ENCODE measurements around the gene PARP4.
"Not testable (repeated sequence)": the region's sequence is repeated elsewhere in the genome, so short reads cannot be mapped to it uniquely, and the experiment has no call there.

The PARP4 gene

DNA sequence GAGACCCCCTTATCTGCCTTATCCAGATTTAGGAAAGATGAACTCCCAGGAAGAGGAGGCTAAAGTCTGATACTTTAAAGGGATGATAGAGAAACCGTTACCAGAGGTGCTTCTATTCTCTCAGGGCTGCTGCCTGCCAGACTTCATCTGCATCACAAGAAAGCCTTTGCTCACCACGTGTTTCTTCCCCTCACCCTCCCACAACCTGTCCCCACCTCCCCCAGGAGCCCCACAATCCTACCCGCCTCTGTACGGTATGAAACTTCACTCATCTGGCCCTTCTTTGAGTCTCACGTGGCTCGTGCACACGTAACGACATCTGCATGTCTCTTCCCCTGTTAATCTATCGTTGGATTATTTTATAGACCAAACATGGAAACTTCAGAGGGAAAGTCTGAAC is 67.7 kb downstream of the PARP4 start:
- H3K27ac Mint-ChIP-seq; H3K4me3 Mint-ChIP-seq; H3K9me3 Mint-ChIP-seq; H3K4me1 Mint-ChIP-seq (ENCODE audit: low read depth); H3K27me3 Mint-ChIP-seq (ENCODE audit: low read depth): not testable (repeated sequence)
- H3K36me3 Mint-ChIP-seq (ENCODE audit: low read depth) = peaks cover 49% of the 10 kb centered on the region

GRCh38 chr13:24443366-24443765 is 69.2 kb downstream of the PARP4 start:
- H3K27me3 Mint-ChIP-seq (ENCODE audit: low read depth) = no peaks in the 10 kb centered on the region
- no peak overlapping the region for H3K27ac Mint-ChIP-seq
- H3K4me1 Mint-ChIP-seq (ENCODE audit: low read depth) = no peaks in the 10 kb centered on the region
- no peak overlapping the region for H3K4me3 Mint-ChIP-seq
- H3K9me3 Mint-ChIP-seq = no peaks in the 10 kb centered on the region
- H3K36me3 Mint-ChIP-seq (ENCODE audit: low read depth) = peaks cover 45% of the 10 kb centered on the region

GRCh38 chr13:24426045-24426444 is 86.5 kb downstream of the PARP4 start:
- not testable (repeated sequence) for H3K4me3 Mint-ChIP-seq; H3K27ac Mint-ChIP-seq; H3K27me3 Mint-ChIP-seq (ENCODE audit: low read depth); H3K4me1 Mint-ChIP-seq (ENCODE audit: low read depth); H3K9me3 Mint-ChIP-seq
- peaks cover 48% of the 10 kb centered on the region for H3K36me3 Mint-ChIP-seq (ENCODE audit: low read depth)

GRCh38 chr13:24419668-24420067 is 92.9 kb downstream of the PARP4 start:
- not testable (repeated sequence) for H3K4me3 Mint-ChIP-seq; H3K27me3 Mint-ChIP-seq (ENCODE audit: low read depth); H3K9me3 Mint-ChIP-seq; H3K4me1 Mint-ChIP-seq (ENCODE audit: low read depth); H3K27ac Mint-ChIP-seq
- peaks cover 35% of the 10 kb centered on the region for H3K36me3 Mint-ChIP-seq (ENCODE audit: low read depth)

DNA sequence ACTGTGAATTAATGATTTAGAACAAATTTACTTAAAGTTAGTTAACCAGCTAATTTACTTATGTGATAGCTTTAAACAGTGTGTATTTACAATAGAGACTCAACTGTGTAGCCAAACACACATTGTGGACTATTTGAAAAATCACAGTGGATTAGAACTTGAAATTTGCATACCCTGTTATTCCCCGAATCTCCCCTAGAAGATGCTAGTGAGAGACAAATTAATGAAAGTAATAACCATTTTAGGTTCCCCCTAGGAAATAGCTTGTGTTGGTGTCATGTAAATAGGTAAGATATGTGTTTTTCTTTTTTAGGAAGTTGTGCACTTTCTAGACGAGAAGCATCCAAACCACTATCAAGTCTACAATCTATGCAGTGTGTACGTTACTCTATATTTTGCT is 104.7 kb downstream of the PARP4 start:
- Mint-ChIP-seq H3K36me3 (ENCODE audit: low read depth) (no peaks in the 10 kb centered on the region), H3K4me1 (ENCODE audit: low read depth) (peaks cover 4% of the 10 kb centered on the region), H3K9me3 (no peaks in the 10 kb centered on the region), H3K27ac (no peak overlapping the region), H3K27me3 (ENCODE audit: low read depth) (peaks cover 45% of the 10 kb centered on the region), H3K4me3 (no peak overlapping the region)

- no peak overlapping the region for H3K27ac Mint-ChIP-seq
- H3K4me3 Mint-ChIP-seq = no peak overlapping the region
- peaks cover 4% of the 10 kb centered on the region for H3K4me1 Mint-ChIP-seq (ENCODE audit: low read depth)
- no peaks in the 10 kb centered on the region for H3K36me3 Mint-ChIP-seq (ENCODE audit: low read depth)
- peaks cover 40% of the 10 kb centered on the region for H3K27me3 Mint-ChIP-seq (ENCODE audit: low read depth)
- no peaks in the 10 kb centered on the region for H3K9me3 Mint-ChIP-seq
Observed at GRCh38 chr13:24406524-24406923, 106.1 kb downstream of the PARP4 start.

DNA sequence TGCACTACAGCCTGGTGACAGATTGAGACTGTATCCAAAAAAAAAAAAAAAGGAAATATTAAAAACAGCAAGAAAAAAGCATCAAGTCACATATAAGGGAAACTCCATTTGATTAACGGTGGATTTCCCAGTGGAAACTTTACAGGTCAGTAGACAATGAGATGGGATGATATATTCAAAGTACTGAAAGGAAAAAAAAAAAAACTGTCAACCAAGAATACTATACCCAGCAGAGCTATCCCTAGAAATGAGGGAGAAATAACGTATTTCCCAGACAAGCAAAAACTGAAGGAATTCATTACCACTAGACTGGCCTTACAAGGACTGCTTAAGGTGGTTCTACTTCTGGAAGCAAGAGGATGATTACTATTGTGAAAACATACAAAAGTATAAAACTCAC is 115.8 kb downstream of the PARP4 start:
- Mint-ChIP-seq H3K4me3 (no peak overlapping the region), H3K4me1 (ENCODE audit: low read depth) (no peaks in the 10 kb centered on the region), H3K9me3 (peaks cover 14% of the 10 kb centered on the region), H3K27me3 (ENCODE audit: low read depth) (no peaks in the 10 kb centered on the region), H3K27ac (no peak overlapping the region), H3K36me3 (ENCODE audit: low read depth) (no peaks in the 10 kb centered on the region)

DNA sequence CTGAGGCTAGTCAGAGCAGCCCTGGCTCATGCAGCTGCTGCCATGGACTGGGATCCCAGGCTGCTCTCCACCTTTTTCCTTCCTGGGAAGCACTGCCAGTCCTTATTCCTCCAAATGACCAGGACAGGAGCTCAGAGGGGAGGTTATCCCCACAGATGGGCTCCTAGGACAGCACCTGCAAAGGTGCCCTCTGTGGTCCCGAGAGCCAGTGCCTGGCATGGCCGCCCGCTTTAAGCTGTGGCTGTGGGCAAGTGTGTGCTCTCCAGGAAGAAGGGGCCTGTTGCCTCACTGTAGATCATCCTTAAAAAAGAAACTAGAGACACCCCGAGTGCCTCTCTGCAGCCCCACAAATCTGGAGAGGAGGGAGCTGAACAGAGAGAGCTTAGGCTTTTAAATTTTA is 119.6 kb downstream of the PARP4 start:
- peaks cover 14% of the 10 kb centered on the region for H3K9me3 Mint-ChIP-seq
- no peak overlapping the region for H3K27ac Mint-ChIP-seq
- H3K4me1 Mint-ChIP-seq (ENCODE audit: low read depth) = no peaks in the 10 kb centered on the region
- no peaks in the 10 kb centered on the region for H3K27me3 Mint-ChIP-seq (ENCODE audit: low read depth)
- H3K36me3 Mint-ChIP-seq (ENCODE audit: low read depth) = no peaks in the 10 kb centered on the region
- H3K4me3 Mint-ChIP-seq = no peak overlapping the region

DNA sequence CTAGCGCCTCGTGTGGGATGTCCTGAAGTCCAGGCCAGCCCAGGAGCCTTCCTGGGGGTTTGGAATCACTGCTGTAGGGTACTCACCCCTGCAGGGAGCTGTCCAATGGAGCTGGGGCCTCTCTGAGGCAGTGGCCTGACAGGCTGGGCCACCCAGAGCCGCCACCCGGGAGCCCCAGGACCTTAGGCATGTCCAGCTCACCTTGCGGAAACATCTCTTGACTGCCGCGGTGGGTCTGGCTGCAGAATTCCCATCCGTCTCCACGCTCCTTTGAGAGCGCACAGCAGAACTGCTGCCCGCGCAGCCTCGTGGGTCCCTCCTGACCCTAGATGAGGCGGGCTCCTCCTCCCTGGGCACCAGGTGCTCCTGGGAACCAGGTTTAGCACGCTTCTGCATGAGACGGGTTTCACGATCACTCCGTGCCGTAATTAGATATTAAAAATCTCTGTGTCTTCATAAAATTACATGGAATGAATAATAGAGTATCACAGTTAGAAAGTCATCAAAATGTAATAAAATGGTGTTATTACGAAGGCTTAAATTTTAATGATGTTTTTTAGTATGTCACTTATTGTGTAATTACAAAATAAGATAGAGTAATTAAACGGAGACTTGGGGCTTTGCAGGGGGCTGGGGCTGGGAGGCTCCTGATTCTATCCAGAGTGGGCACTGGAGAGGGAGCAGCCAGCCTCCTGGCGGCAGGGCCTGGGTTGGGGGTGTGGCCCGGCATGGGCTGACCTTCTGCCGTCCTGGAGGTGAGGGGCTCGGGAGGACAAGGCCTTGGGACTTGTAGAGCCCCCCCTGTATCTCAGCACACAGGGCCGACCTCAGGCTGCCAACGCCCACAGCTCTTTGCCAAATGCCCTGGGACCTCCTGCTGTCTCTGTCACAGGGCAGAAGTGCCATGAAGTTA is 120.6 kb downstream of the PARP4 start:
- H3K4me1 Mint-ChIP-seq (ENCODE audit: low read depth); H3K4me3 Mint-ChIP-seq; H3K36me3 Mint-ChIP-seq (ENCODE audit: low read depth); H3K27ac Mint-ChIP-seq; H3K27me3 Mint-ChIP-seq (ENCODE audit: low read depth); H3K9me3 Mint-ChIP-seq: not testable (repeated sequence)

- not testable (repeated sequence) for H3K27ac Mint-ChIP-seq; H3K9me3 Mint-ChIP-seq; H3K4me1 Mint-ChIP-seq (ENCODE audit: low read depth); H3K4me3 Mint-ChIP-seq; H3K36me3 Mint-ChIP-seq (ENCODE audit: low read depth); H3K27me3 Mint-ChIP-seq (ENCODE audit: low read depth)
Observed at GRCh38 chr13:24390795-24391194, 121.8 kb downstream of the PARP4 start.

DNA sequence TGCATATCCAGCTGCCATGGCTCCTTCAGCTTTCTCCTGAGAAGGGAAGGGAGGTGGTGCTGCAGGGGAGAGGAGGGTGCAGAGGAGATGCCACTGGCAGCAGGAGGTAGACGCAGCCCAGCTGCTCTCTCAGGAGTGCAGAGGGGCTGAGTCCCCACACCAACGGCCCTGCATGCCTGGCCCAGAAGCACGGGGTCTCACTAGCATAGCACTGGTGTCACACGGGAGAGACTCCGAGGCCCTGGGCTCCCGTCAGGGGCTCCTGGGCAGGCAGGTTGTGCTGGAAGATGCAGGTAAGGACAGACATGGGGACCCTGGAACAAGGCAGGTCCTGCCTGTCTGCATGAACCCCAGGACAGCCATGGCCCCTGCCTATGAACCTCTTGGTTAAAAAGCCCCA is 123.1 kb downstream of the PARP4 start:
- Mint-ChIP-seq H3K36me3 (ENCODE audit: low read depth) (no peaks in the 10 kb centered on the region), H3K4me1 (ENCODE audit: low read depth) (no peaks in the 10 kb centered on the region), H3K27me3 (ENCODE audit: low read depth) (no peaks in the 10 kb centered on the region), H3K4me3 (no peak overlapping the region), H3K9me3 (no peaks in the 10 kb centered on the region), H3K27ac (no peak overlapping the region)

GRCh38 chr13:24388743-24389142 is 123.8 kb downstream of the PARP4 start:
- H3K4me3 Mint-ChIP-seq; H3K9me3 Mint-ChIP-seq; H3K4me1 Mint-ChIP-seq (ENCODE audit: low read depth); H3K36me3 Mint-ChIP-seq (ENCODE audit: low read depth); H3K27me3 Mint-ChIP-seq (ENCODE audit: low read depth); H3K27ac Mint-ChIP-seq: not testable (repeated sequence)

GRCh38 chr13:24386816-24387708 is 125.5 kb downstream of the PARP4 start:
- H3K36me3 Mint-ChIP-seq (ENCODE audit: low read depth) = no peaks in the 10 kb centered on the region
- no peaks in the 10 kb centered on the region for H3K4me1 Mint-ChIP-seq (ENCODE audit: low read depth)
- H3K4me3 Mint-ChIP-seq = no peak overlapping the region
- no peaks in the 10 kb centered on the region for H3K9me3 Mint-ChIP-seq
- H3K27ac Mint-ChIP-seq = no peak overlapping the region
- H3K27me3 Mint-ChIP-seq (ENCODE audit: low read depth) = no peaks in the 10 kb centered on the region

DNA sequence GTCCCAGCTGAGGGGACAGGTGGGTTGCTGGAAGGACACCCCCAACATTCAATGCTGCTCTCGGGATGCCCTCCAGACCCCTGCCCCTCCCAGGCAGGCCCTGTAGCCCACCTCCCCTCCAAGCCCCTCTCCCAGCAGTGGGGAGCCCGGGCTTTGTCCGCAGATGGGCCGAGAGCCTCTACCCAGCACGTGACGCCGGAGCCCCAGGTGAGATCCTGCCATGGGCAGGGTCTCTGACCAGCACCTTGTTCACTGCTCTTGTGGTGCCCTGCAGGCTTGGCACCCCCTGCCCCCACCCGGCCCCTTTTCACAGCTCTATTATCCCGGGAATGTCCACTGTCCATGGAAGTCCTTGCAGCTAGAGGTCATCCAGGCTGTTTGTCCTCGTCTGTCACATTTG is 126.7 kb downstream of the PARP4 start:
- Mint-ChIP-seq H3K4me1 (ENCODE audit: low read depth) (no peaks in the 10 kb centered on the region), H3K9me3 (no peaks in the 10 kb centered on the region), H3K4me3 (no peak overlapping the region), H3K27ac (no peak overlapping the region), H3K27me3 (ENCODE audit: low read depth) (no peaks in the 10 kb centered on the region), H3K36me3 (ENCODE audit: low read depth) (no peaks in the 10 kb centered on the region)

- not testable (repeated sequence) for H3K27ac Mint-ChIP-seq; H3K27me3 Mint-ChIP-seq (ENCODE audit: low read depth); H3K4me3 Mint-ChIP-seq; H3K36me3 Mint-ChIP-seq (ENCODE audit: low read depth); H3K9me3 Mint-ChIP-seq; H3K4me1 Mint-ChIP-seq (ENCODE audit: low read depth)
Observed at GRCh38 chr13:24384946-24385345, 127.6 kb downstream of the PARP4 start.
